KG1 (cell line): ENCODE results near the gene AAK1.
"Not testable (repeated sequence)": the region's sequence is repeated elsewhere in the genome, so short reads cannot be mapped to it uniquely, and the experiment has no call there.

Experiments used
- DNase-seq: peaks from one replicate; lab custom pipeline; 2025; lab: John Stamatoyannopoulos, UW

Gene AAK1

DNA sequence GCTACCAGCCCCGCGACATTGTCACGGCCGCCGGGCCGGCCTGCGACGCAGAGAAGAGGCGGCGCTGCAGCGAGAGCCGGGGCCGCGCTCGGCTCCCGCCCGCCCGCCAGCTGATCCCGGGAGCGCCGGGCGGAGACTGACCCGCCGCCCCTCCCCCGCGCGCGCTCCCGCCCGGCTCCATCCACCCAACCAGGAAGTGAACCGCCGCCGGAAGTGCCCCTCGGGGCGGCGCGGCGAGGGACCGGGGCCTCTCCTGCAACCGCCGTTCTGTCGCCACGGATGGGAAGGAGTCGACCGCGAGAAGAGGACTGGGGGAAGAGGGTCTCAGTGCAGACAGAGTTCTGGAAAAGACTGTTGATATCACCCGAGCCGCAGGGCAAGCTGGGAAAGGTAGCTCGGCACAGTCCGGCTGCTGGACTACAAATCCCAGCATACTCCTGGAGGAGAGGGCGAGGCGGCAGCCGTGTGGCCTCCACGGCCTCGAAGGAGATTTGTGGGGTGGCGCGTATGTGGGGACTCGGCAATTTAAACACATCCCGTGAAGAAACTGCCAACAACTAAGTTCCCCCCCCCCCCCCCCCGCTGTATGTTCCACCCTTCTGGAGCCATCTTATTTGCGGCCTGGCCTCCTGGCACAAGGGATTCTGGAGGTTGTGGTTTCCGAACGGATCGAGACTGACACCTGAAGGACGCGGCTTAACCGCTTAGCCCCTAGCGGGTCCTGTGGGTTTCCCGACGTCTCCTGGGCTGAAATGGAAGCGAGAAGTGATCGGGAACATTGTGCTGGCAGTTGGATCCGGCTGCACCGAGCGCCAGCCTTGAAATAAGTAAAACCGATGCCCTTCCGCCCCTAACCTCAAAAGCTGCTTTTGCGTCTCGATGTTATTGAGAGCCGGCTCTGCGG lies at the start of gene AAK1:
Gene AAK1, minus strand, starts transcription at position 138 of the 904 bp plus-strand sequence. CDS start 699 bp downstream, outside the sequence.
- DNase-seq = peak; percentile 79

DNA sequence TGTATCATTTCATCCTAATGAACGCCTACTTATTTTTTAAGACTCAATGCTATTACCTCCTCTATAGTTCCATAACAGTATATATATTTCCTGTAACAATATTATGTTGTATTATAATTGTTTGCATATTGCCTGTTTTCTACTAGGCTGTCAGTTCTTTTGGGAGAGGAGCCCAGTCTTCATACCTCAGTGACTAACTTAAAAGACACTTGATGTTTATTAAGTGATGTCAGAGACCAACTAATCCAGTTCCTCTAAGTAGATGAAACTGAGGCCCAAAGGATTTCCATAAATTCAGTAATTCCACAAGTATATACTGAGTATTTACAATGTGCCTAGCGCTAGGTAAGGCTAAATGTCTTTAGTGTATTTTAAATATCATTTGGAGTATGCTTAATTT lies 48.9 kb upstream of the AAK1 start:
- no peak for DNase-seq

DNA sequence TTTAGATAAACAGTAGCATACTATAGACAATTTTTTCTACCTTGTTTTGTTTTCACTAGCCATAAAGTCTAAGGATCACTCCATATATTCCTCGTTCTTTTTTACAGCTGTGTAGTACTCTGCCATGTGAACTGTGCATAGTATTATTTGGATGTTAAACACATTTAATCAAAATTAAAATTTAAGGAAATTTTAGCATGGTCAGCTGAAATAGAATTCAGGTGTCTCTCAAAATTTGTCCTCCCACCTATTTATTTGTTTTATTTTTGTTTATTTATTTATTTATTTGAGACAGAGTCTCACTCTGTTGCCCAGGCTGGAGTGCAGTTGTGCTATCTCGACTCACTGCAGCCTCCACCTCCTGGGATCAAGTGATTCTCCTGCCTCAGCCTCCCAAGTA lies 46.4 kb upstream of the AAK1 start:
- DNase-seq = no peak

DNA sequence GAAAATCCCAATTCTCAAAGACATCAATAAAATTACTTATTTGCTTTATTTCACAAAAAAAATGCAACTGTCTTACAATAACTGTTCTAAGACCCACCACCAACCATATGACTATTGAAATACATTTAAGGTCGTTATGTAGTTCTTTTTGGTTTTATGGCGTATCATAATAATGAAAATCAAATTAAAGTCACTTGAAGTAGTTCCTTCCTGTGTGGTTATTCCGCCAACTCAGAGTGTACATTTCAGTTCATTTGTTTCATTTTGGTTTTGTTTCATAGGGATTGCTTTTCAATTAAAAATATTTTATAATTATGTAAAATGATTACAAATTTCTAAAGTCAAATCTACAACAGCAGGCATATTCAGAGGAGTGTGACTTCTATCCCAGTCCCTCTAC lies 45.9 kb upstream of the AAK1 start:
- DNase-seq = no peak

DNA sequence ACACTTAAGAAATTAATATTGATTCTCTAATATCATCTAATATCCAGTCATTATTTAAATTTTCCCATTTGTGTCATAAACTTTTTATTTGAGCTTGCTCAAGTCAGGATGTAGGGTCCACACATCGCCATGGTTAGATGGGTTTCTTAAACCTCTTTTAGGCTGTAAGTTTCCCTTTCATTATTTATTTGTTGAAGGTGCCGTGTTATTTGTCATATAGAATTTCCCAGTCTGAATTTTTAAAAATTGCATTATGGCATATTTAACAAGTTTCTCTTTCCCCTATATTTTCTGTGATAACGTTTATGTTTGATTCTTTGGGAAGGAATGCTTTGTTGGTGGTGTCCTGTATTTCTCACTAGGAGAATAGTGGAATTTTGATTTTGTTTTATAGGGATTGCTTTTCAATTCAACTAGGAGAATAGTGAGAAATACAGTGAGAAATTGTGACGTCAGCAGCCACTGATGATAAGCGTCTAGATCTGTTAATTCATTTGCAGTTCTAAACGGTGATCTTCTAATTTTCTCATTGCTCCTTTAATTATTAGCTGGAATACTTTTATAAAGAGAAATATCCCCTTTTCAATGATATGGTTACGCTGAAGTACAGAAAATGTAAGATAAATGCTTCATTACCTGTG lies 44.6 kb upstream of the AAK1 start:
- no peak for DNase-seq

DNA sequence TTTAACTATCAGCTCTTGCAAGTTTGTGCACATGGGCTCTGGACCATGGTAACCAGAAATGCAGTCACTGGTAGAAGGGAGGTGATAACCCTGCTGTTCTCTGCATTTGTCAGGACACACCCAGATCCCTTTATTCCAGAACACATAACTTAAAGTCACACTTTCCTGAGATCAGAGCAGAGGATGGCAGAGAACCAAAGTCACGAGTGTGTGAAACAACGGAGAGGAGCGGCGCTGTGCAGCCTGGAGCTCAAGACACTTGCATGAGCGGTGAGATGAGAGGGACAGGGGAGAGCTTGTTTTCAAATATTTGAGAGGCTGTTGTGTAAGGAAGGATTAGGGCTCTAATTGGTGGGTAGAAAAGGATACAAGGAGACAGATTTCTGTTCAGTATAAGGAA lies 43.3 kb upstream of the AAK1 start:
- DNase-seq = no peak

DNA sequence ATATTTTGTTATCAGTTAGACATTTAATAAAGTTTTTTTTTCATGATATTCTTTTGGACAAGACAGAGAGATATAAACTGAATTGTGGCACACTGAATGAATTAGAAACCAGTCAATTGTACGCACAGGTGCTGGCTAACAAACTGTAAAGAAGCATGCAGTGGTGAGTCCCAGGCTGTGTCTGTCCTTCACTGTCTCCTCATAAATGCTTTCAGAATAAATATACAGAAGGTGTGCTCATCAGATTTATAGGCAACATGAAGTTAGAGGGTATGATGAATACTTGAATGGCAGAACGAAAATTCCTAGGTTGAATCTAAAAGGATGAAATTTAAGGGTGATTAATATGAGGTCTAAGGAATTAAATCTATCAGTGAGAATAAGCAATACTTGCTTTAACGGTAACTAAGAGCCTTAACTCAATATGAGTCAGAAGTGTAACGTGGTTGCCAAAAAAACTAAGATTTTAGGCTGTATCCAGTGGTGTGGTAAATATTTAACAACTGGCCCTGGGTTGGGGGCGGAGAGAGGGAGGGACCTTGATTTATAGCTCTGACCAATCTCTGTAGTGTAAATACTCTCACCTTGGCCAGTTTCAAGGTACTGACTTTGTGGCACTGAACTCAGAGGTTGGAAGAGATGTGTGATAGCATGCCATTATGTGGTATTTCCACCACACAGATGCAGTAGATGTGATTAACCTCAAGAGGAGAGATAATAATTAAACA lies 41.9 kb upstream of the AAK1 start:
- DNase-seq = no peak

DNA sequence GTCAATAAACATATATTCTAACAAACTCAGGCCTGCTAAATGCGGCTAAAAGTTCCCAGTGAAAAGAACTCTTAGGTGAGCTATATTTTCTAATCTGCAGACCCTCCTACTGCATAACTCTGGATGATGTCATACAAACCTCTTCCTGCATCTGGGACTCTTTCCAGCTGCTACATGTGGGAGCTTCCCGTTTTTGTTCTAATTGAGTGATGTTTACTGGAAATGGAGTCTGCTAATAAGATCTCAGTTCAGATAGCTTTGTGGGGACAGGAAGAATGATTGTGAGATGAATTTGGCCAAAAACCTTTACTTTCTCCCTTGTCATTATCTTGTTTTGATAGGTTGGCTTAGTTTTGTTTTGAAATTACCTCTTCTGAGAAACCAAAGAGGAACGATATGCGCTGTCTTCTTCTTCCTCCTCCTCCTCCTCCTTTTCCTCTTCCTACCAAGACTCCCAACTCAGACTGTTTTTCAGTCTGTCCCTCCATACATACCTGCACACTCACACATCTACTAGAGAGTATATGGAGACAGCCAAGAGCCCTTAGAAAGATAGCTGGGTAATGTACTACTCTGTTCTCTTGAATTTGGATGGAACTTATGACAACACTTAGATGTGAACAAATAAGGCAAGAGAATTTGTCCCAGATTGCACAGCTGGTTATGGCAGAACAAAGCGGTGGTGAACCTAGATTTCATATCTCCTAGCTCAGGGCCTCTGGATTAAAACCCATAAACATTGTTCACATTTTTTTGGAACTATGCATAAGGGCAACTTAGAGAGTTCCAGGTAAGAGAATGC lies 39.8 kb upstream of the AAK1 start:
- DNase-seq = peak; percentile 30

DNA sequence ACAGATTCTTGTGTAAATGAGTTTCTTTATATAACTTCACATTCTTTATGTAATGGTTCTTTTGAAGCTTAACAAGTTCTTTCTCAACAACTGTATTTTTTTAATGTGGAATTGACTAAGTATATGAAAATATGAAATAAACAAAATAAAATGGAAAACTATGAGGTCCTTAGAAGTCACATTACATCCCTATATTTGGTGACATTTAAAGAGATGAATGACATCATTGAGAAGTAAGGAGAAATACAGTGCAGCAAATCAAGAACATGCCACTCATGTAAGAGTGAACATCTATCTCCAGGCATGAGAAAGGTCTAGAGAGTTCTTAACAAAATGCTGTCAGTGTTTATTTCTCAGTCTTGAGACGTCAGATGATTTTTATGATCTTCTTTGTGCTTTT lies 39.0 kb upstream of the AAK1 start:
- no peak for DNase-seq

DNA sequence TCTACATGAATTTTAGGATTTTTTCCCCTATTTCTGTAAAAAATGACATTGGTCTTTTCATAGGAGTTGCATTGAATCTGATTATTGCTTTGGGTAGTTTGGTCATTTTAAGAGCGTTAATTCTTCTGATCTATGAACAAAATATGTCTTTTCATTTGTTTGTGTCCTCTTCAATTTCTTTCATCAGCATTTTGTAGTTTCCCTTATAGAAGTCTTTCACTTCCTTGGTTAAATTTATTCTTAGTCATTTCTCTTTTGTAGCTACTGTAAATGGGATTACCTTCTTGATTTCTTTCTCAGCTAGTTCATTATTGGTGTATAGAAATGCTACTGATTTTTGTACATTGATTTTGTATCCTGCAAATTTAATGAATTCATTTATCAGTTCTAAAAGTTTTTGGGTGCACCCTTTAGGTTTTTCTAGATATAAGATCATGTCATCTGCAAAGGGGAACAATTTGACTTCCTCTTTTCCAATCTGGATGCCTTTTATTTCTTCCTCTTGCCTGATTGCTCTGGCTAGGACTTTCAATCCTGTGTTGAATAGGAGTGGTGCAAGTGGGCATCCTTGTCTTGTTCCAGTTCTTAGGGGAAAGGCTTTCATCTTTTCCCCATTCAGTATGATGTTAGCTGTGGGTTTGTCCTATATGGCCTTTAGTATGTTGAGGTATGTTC lies 36.6 kb upstream of the AAK1 start:
- DNase-seq = no peak

DNA sequence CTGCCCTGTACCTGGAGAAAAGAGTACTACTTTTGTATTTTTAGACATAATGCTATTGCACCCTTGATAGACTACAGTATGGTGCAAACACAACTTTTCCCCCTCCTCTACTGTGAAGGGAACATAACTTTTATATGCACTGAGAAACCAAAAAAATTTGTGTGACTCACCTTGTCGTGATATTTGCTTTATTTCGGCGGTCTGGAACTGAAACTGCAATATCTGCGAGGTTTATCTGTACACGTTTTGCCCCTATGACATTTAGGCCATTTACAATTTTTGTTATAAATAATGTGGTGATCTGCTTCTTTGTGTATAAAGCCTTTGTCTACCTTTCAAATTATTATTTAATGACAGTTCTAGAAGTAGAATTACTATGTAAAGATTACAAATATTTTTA lies 34.4 kb upstream of the AAK1 start:
- no peak for DNase-seq

DNA sequence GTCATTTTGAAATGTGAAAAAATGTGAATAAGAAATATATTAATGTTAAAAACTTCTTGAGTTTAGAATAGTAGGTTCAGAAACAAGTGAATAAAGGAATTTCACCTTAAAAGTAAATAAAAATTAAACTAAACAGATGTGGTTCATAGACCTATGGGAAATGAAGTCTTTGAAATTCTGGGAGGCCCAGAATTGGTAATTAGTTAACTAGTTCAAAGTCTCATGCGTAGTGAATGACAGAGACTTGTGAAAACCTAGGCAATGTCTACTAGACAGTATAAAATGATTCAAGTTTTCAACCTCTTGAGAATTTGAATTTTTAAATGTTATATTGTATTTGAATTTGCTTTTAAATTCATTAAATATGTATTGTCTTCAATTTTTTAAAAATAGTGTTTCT lies 32.6 kb upstream of the AAK1 start:
- DNase-seq = no peak

DNA sequence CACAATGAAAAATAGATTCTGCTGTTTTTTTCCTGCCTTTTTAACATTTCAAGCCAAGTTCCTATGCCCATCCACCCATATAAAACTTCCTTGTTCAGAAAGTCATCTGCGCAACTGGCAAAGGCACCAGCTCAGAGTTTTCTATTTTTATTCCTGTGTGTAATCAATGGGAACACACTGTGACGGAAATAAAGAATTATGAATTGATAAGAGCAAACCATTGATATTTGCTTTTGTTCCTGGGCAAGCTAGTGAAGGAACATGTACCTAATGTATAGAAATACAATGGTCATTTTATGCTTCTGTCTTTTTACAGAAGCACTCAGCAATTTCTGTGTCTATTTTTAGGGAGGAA lies 30.8 kb upstream of the AAK1 start:
- DNase-seq = no peak

DNA sequence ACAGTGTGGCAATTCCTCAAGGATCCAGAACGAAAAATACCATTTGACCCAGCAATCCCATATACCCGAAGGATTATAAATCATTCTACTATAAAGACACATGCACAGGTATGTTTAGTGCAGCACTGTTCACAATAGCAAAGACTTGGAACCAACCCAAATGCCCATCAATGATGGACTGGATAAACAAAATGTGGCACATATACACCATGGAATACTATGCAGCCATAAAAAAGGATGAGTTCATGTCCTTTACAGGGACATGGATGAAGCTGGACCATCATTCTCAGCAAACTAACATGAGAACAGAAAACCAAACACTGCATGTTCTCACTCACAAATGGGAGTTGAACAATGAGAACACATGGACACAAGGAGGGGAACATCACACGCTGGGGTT lies 29.6 kb upstream of the AAK1 start:
- DNase-seq = not testable (repeated sequence)

DNA sequence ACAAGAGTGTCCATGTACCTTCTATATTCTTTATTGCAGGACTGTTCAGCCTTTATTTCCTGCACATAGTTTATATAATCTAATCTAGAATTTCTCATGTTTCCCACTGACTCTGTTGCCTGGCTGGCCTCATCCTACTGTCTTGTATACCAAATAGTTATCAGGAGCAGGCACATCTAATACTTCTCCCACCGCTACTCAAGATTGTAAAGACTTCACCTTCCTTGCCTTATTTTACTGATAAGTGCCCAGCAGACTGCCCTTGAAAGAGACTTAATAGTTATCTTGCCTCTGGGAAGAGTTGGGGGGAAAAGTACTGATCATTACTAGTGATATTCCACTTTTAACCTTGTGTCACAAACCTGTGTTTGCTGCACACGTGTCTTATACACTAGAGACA lies 26.1 kb upstream of the AAK1 start:
- DNase-seq = no peak

DNA sequence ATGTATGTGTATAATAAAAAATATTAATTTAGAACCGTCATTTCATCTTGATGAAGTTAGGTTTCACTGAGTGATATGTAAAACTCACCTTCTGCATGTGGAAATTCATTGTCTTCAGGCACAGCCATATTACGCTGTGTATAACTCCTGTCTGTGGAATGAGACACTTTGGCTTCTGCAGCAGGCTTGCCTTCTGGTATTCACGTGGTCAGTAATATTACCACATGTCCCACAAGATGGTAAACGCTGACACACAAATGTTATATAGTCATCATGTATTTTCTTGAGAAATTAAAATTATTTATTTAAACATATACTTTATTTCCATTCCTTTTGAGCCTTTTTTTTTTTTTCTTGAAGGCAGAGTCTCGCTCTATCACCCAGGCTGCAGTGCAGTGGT lies 25.1 kb upstream of the AAK1 start:
- no peak for DNase-seq

DNA sequence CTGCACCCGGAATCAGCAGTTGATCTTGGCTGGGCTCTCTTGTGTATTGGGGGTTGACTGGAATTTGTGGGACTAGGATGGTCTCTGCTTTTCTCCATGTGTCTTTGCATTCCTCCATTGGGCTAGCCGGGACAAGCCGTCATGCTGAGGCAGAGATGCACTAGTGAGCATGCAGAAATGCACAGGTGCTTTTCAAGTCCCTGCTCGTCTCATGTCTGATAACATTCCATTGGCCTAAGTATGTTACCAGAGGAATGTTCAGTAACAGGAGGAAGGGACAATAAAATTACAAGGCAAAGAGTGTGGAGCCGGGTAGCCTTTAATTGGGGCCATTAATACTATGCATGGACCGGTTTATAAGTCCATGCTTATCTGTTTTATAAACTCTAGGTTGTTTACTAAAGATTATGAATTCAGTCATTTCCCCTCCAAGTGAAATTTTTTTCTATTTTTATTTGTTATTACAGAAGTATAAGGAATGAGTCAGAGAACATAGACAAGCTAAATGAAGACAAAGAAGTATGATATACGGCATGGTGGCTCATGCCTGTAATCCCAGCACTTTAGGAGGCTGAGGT lies 24.4 kb upstream of the AAK1 start:
- DNase-seq = no peak

DNA sequence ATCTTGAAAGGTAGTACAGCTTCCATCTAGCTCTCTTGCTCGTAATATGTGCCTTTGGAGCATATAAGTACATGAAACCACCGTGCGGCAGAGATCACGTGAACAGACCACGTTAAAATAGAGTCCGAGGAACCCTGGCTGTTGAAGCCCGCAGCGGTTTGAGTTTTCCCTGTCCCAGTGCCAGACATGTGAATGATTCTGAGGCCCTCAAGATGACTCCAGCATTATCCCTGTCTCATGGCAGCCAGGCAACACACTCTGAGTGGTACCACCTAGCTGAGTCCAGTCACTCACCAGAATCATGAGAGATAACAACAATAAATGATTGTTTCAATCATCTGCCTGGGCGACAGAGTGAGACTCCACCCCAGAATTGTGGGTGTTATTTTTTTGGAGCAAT lies 21.6 kb upstream of the AAK1 start:
- DNase-seq = no peak

DNA sequence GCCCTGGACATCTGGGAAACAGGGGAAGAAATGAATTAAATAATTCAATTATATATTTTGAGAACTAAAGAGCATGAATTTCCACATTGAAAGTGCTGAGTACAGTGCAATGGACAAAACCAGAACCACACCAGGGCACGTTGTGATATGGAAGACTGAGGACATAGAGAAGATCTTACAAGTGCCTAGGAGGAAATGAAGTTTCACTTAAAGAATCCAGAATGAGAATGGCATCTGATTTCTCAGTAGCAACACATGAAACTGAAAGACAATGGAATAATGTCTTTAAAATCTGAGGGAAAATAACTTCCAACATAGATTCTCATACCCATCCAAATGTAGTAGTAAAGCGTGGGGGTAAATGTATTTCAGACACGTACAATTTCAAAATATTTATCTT lies 20.3 kb upstream of the AAK1 start:
- DNase-seq = no peak

DNA sequence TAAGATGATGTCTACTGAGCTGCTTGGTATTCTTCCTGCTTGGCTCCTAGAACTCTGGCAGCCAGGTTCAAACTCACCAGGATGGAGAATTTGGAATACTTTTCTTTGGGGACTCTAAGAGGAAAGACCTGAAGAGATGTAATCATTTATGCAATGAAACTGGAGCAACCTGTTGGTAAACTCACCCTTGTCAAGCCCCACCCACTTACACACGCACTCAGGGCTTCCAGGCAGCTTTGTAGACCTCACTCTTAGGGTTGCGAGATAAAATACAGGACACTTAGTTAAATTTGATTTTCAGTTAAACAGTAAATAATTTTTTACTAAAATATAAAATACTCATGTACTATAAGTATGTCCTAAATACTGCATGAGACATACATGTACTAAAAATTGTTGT lies 19.0 kb upstream of the AAK1 start:
- DNase-seq = not testable (repeated sequence)

DNA sequence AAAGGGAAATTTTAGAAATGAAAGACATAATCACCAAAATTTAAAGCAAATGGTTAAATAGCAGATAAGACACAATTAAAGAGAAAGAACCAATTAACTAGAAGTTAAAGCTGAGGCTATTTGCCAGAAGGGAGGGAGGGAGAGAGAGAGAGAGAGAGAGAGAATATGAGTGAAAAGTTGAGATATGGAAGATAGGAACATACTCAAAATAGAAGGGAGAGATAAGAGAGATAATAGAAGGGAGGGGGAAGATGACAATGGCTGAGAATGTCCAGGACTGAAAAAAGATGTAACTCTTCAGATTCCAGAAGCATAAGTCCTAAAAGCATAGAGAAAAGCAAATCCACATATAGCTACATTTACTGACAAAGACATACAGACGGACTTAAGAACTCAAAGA lies 17.1 kb upstream of the AAK1 start:
- DNase-seq = no peak
